ENCODE data around the gene XRCC6. TPM values are rescaled to one million over a fixed set of nuclear protein-coding genes. Genes with fewer than 3 reads are reported as not detected.

XRCC6 gene
- total and polyA plus RNA-seq, 2 of the 4 experiments (the other 2 are of a cell fraction) = 202 to 401 TPM

DNA sequence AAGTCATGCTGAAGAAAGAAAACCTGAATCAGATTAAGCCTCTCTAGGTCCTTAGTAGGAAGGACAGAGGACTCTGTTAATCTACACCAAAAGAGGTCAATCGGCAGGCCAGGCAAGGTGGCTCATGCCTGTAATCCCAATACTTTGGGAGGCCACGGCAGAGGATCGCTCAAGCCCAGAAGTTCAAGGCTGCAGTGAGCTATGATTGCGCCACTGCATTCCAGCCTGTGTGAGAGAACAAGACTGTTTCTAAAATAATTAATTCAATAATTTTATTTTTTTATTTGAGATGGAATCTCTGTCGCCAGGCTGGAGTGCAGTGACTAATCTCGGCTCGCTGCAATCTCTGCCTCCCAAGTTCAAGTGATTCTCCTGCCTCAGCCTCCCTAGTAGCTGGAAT lies 4.5 kb downstream of the XRCC6 start:
- Histone ChIP-seq H3K27ac (ENCODE audit: insufficient read depth, low read length) (no peak overlapping the region), H2BK5ac (ENCODE audit: low read depth, low read length, poor library complexity, severe bottlenecking) (no peak overlapping the region), H3K27me3 (ENCODE audit: control insufficient read depth, insufficient read depth, low read length) (no peaks in the 10 kb centered on the region), H2BK15ac (ENCODE audit: low read depth, low read length) (no peak overlapping the region), H2BK20ac (ENCODE audit: low read depth, low read length) (no peak overlapping the region), H3K23ac (ENCODE audit: low read depth, low read length) (no peak overlapping the region), H4K20me1 (ENCODE audit: insufficient read depth, low read length) (peaks cover 22% of the 10 kb centered on the region), H2BK120ac (ENCODE audit: low read depth, low read length) (no peak overlapping the region), H2AK5ac (ENCODE audit: low read depth, low read length) (no peak overlapping the region), H3K4me2 (ENCODE audit: low read depth, low read length) (no peak overlapping the region), H3K9me1 (ENCODE audit: insufficient read depth, low read length) (no peaks in the 10 kb centered on the region), H3K36me3 (ENCODE audit: control insufficient read depth, insufficient read depth, low read length) (peaks cover 35% of the 10 kb centered on the region), H3K4me1 (ENCODE audit: control insufficient read depth, insufficient read depth, low read length) (peaks cover 2% of the 10 kb centered on the region; the same call in 1 of the 2 replicates), H2AK9ac (replicated peaks; ENCODE audit: low read depth, low read length, poor library complexity) (no peak overlapping the region), H3K18ac (ENCODE audit: low read depth, low read length) (no peak overlapping the region), H3K9ac (ENCODE audit: low read depth, low read length) (no peak overlapping the region), H3K79me1 (ENCODE audit: low read depth in 1 of 2, low read length in 2 of 2) (peaks cover 18 to 46% of the 10 kb centered on the region in 2 experiments), H3K14ac (replicated peaks; ENCODE audit: low read depth, low read length) (no peak overlapping the region), H2AFZ (replicated peaks; ENCODE audit: low read length, poor library complexity) (no peak overlapping the region), H3K9me3 (ENCODE audit: control insufficient read depth, insufficient read depth, low read length) (no peaks in the 10 kb centered on the region), H4K5ac (ENCODE audit: low read depth, low read length) (no peak overlapping the region), H4K91ac (ENCODE audit: insufficient read depth, low read depth, low read length) (no peak overlapping the region), H4K8ac (ENCODE audit: low read depth in 2 of 2, low read length in 2 of 2) (no peak overlapping the region), H3K4me3 (ENCODE audit: insufficient read depth, low read depth, low read length) (no peak overlapping the region), H3K4ac (ENCODE audit: low read depth, low read length) (no peak overlapping the region), H3K56ac (ENCODE audit: extremely low read depth, insufficient read depth, low read length) (no peak overlapping the region)
- intact Hi-C loops (cut with micrococcal nuclease) (no loop called here), dilution Hi-C loops (cut with HindIII; ENCODE audit: low sequenced_read_pairs, unreplicated experiment) (no loop called here), in situ Hi-C loops (cut with MboI; ENCODE audit: low sequenced_read_pairs) (no loop called here)
- ATAC-seq (ENCODE audit: low read depth) = no peak
- BruUV-seq (replicated peaks) = no TSS peak
- no peak for DNase-seq
- no CpG with 5 or more reads among the region's 7 CpGs for WGBS, 2 experiments (ENCODE audit: extremely low coverage in 2 of 2, insufficient read length in 1 of 2)
- CTCF ChIA-PET = no interaction called here
- TF ChIP-seq MAFK (IDR thresholded peaks at IDR 0.05; ENCODE audit: low read depth, low read length) (no peak), CTCF (conservative IDR thresholded peaks at IDR 0.05; ENCODE audit: low read depth, low read length) (no peak), POLR2A (IDR thresholded peaks at IDR 0.05; ENCODE audit: low read depth, low read length) (no peak), MAZ (IDR thresholded peaks at IDR 0.05; ENCODE audit: borderline replicate concordance, low read depth, low read length) (no peak), RFX5 (IDR thresholded peaks at IDR 0.05; ENCODE audit: low read depth, low read length) (no peak), SMC3 (IDR thresholded peaks at IDR 0.05; ENCODE audit: low read depth, low read length) (no peak), MXI1 (IDR thresholded peaks at IDR 0.05; ENCODE audit: borderline replicate concordance, low read depth, low read length) (no peak), RCOR1 (IDR thresholded peaks at IDR 0.05; ENCODE audit: insufficient replicate concordance, low read length) (no peak), BHLHE40 (IDR thresholded peaks at IDR 0.05; ENCODE audit: low read depth, low read length) (no peak), CEBPB (IDR thresholded peaks at IDR 0.05; ENCODE audit: low read depth, low read length) (no peak), RAD21 (IDR thresholded peaks at IDR 0.05; ENCODE audit: low read length) (no peak), NFE2L2 (IDR thresholded peaks at IDR 0.05; ENCODE audit: low read depth, low read length) (no peak), FOS (IDR thresholded peaks at IDR 0.05; ENCODE audit: low read depth, low read length) (no peak)
- TF ChIP-seq, protein P1, sequence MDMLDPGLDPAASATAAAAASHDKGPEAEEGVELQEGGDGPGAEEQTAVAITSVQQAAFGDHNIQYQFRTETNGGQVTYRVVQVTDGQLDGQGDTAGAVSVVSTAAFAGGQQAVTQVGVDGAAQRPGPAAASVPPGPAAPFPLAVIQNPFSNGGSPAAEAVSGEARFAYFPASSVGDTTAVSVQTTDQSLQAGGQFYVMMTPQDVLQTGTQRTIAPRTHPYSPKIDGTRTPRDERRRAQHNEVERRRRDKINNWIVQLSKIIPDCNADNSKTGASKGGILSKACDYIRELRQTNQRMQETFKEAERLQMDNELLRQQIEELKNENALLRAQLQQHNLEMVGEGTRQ (IDR thresholded peaks at IDR 0.05; ENCODE audit: low read depth, low read length) = no peak
- TF ChIP-seq, protein P2, sequence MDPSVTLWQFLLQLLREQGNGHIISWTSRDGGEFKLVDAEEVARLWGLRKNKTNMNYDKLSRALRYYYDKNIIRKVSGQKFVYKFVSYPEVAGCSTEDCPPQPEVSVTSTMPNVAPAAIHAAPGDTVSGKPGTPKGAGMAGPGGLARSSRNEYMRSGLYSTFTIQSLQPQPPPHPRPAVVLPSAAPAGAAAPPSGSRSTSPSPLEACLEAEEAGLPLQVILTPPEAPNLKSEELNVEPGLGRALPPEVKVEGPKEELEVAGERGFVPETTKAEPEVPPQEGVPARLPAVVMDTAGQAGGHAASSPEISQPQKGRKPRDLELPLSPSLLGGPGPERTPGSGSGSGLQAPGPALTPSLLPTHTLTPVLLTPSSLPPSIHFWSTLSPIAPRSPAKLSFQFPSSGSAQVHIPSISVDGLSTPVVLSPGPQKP (IDR thresholded peaks at IDR 0.05; ENCODE audit: borderline replicate concordance, low read depth, low read length) = no peak
- POLR2A ChIA-PET (ENCODE audit: unreplicated experiment) = no interaction called here
